CD4-positive, alpha-beta T cell treated with Interferon alpha-2 for 1 hour (primary cell): ENCODE data around the gene RNU5D-1.
"Not testable (repeated sequence)": the region's sequence is repeated elsewhere in the genome, so short reads cannot be mapped to it uniquely, and the experiment has no call there.

Experiments used
- DNase-seq, 2 donors: peaks; one replicate each; pipeline ENCODE4 v3.0.0-alpha.2; 2020 to 2022

RNU5D-1 gene

GRCh38 chr1:44724955-44725698 is 5.8 kb downstream of the RNU5D-1 start:
- no peak for DNase-seq

DNA sequence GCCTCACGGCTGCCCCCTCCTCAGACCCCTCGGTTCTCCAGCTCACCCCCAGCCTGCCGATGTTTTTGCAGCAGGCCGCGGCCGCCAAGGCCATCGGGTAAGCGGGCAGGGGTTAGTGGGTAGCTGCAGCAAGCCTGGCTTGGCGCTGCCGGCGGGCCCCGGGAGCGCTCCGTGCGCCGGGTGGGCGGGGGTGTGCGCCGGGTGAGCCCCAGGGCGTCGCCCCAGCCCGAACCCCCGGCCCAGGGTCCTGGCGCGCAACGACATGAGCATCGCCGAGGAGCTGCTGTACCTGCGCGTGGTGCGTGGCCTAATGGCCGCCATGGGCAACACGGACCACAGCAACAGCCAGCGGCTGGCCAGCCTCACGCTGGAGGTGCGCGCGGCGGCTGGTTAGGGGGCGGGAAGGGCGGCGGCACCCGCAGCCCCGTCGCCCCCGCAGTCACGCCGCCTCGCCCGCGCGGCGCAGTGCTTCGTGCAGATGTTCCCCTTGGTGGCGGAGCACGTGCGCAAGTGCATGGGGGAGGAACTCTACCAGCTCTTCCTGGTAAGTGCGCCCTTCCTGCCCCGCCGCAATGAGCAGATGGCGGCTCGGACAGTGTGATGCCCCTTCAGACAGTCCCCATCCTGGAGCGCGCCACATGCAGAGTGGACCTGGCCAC is 6.5 kb downstream of the RNU5D-1 start:
- peak in 1 of 2 donors; percentile 22 for DNase-seq

DNA sequence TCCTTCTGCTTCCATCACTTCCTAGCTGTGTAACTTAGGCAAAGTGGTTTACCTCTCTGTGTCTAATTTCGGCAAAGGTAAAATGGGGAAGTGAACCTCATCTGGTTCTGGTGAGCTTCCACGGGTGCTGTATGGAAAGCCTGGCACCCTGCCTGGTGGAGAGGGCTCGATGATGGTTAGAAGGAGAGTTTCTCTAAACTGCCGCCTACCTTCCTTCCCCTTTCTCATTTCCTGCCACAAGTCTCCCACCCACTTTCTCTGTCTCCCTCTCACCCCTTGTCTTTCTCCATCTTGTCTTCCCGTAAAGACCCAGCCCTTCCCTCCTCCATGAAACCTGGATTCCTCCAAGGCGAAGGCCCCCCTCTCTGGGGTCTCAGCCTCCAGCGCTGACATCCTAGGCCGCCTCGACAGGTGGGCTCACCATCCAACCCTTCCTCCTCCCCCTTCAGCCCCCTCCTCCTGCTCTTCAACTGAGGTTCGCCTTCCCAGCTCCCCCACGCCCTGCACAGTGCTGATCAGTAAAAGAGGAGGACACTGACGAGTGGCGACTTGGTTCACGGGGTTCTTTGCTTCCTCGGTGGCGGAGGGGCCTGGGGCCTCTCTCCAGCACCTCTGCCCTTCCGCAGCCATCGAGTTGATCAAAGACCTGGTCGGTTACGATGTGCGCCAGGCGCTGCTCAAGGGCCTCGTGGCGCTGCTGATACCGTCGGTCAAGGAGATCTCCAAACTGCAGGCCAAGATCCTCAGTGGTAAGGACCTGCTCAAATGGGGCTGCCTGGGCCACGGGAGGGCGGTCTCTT is 7.3 kb downstream of the RNU5D-1 start:
- DNase-seq: peak; percentile 50 to 57

DNA sequence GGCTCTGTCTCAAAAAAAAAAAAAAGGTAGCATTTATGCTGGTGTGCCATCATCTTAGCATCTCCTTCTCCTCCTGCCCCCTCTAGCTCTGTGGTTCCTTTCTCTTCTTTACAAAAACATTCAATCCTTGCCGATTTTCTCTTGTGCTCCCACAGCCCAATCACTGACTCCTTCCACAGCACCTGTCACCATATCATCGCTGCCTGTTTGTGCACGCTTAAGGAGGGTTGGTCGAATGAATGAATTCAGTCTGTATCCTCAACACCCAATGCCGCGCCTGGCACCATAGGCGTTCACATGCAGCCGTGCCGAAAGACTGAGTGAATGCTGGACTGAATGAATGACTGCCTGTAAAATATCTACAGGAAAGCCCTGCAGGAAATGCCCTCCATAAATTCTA is 7.9 kb downstream of the RNU5D-1 start:
- no peak for DNase-seq

DNA sequence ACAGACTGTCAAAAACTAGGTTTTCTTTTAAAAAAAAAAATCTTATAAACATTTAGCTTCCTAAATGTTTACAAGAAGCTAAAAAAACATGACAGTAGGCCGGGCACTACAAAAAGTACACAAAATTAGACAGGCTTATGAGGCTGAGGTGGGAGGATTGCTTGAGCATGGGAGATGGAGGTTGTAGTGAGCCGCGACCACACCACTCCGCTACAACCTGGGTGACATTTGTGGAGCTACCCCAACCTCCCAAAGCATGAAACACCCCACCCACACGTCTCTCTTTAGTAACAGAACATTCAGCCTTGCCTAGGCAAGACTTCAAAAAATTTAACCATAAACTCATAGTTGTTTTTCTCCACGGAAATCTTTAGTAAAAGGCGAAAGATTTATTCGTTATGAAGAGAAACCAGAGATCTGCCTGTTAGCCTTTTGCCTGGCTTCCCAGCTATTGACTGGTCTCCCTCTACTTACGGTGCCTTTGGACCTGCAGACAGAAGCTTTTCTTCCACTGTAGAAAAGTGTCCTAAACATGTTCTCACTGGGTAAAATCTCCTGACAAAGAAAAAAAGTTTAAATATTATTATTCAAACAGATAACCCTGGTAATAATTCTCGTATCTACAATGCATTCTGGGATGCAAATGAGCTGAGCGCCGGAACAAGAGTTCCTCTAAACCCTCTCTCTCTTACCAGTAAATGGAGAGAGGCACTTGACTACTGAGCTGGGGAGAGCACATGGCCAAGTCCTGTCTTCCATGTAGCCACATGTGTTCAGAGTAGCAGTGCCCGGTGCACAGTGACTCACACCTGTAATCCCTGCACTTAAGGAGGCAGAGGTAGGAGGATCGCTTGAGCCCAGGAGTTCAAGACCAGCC is 9.2 kb downstream of the RNU5D-1 start:
- peak; percentile 89 to 90 for DNase-seq

DNA sequence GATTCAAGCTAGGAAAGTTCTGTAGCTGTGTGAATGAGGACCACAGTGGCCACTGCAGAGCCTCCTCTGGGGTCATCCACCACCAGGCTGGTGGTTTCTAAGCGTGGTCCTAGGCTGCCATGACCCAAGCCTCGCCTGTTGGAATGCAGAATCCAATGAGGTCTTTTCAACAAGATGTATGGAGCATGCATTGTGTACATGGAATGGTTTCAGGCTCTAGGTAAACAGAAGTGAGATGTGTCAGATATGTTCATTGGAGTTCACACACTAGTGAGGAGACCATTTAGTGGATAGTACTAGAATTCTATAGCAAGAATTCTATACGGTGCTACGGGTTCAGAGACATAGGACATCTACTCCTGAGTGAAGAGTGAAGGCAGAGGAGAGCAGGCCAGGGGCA is 10.7 kb downstream of the RNU5D-1 start:
- DNase-seq: no peak

DNA sequence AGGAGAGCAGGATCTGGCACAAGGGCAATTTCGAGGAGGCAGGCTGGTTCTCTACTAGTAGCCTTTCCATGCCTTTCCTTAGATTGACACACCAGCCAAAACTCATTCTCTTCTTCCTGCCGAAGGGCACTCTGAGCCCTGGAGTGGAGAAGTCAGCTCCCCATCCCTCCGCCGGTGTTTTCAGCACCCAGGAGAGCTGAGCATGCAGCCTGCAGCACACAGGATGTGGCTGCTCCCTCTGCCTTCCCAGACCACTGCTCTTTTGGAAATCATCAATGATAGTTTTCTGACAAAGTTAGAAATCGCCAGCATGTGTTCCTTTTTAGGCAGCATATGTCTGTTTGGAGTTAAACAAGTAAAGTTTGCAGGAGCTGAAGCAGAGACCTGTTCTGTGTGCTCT is 11.7 kb downstream of the RNU5D-1 start:
- no peak for DNase-seq

GRCh38 chr1:44718091-44718490 is 12.9 kb downstream of the RNU5D-1 start:
- no peak for DNase-seq

GRCh38 chr1:44717653-44718052 is 13.3 kb downstream of the RNU5D-1 start:
- no peak for DNase-seq

GRCh38 chr1:44717156-44717555 is 13.8 kb downstream of the RNU5D-1 start:
- DNase-seq: no peak

- DNase-seq: peak; percentile 72 to 83
Measured at GRCh38 chr1:44714944-44715571, 15.9 kb downstream of the RNU5D-1 start.

- no peak for DNase-seq
Measured at GRCh38 chr1:44714532-44714931, 16.4 kb downstream of the RNU5D-1 start.

DNA sequence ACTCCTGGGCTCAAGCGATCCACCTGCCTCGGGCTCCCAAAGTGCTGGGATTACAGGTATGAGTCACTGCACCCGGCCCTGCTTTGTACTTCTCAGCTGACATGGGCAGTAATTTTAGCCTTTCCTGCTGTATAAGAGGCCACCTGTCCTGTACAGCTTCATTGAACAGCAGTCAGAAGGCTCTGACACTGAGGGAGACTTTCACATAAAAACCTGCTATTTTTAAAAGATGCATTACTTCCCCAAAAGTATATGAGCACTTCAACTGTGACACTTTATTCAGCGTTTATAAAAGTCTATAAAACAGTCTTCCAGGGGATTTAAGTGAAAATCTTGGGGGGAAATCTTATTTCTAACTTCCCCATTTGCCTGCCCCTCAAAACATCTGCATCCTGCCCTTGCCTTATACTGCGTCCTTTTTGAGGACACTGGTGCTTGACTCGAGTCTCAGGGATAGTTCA is 17.6 kb downstream of the RNU5D-1 start:
- DNase-seq: no peak

DNA sequence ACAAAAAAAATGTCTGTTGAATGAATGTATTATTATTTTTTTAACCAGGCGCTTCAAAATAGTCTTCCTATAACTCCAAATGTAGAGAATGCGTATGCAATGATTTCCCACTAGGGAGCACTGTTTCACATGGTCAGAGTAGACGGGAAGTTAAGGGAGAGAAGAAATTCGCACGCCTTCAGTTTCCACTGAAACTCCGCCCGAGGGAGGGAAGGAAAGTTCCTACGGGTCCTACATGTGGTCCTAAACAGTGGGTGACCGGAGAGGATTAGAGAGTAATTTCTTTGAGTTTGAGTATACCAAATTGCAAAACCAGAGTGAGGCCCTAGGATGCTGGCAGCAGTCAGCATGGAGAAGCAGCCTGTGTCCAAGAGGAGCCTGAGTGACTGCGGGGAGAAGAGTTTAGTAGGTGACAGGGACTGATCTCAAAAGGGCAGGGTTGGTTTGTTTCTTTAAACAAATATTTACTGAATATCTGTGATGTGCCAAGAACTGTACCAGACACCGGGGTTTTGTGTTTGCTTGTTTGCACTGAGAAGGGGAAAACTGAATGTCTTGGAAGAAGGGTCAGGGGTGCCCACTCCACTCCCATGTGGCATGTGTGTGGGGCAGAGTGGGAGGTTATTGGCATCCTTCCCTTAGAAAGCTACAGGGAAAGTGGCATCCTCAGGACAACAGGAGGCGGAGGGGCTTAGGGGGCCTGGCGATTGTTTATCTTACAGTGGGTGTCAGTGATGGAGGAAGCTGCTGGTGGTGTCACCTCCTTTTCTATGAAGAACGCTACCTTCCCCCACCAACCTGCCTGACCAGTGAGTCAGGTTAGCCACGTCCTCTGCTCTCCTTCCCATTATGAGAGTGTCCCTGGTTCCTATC is 22.8 kb downstream of the RNU5D-1 start:
- peak; percentile 35 to 69 for DNase-seq

GRCh38 chr1:44707112-44707881 is 23.7 kb downstream of the RNU5D-1 start:
- DNase-seq: no peak

DNA sequence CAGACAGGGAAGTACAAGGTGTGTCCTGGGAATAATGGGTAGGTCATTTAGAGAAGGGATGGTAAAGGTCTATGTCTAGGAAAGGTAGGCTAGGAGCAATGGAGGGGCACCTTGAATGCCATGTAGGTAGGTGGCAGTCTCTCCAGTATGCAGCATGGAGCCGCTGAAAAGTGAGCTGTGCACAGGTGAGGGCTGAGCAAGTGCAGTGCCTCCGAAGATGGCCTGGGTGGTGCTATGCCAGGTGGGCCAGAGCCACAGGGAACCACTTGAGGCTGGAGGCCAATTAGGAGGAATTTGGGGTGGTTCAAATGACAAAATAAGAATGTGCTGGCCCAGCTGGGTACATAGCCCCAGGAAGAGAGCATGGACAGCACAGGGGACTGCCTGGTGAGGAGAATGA is 25.0 kb downstream of the RNU5D-1 start:
- DNase-seq: no peak

- no peak for DNase-seq
Measured at GRCh38 chr1:44705470-44705869, 25.5 kb downstream of the RNU5D-1 start.

DNA sequence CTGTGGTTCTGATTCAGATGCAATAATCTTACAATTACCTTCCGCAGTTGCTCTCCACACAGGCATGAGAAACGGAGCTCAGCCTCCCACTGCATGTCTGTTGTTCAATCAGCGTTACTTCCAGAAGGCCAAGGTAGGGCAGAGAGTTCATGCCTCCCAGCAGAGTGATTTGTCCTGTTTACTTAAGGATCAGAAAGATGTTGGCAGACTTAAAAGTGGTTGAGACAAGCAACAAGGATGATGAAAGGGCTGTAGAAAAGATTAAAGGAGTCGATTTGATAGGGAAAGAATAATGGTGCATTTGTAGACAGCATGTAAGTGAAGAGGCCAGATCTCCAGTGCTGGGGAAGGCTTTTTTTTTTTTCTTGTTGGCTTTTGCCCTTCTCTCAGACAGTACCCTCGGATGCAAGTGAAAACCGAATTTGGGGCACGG is 29.8 kb downstream of the RNU5D-1 start:
- no peak for DNase-seq

DNA sequence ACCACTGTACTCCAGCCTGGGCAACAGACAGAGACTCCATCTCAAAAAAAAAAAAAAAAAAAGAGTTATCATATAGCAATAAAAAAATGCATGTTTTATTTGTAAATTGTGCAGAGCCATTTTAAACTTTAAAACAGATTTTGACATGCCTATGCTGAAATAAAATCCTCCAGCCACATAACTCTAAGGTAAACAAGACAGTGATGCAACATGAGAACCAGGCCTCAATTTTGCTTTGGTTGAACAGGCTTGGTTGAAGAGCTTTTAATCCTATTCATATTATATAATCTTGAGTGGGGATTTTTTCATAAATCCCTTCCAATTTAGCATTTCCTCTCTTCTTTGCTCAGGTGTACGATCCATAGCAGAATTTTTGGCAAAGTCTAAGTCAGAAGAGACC is 30.4 kb downstream of the RNU5D-1 start:
- no peak for DNase-seq

GRCh38 chr1:44699375-44699774 is 31.6 kb downstream of the RNU5D-1 start:
- DNase-seq: not testable (repeated sequence)
